KMS-11 (cell line): ENCODE results near the gene ZNF83.
"Not testable (repeated sequence)": the region's sequence is repeated elsewhere in the genome, so short reads cannot be mapped to it uniquely, and the experiment has no call there.

ENCODE experiments used
- H2AFZ ChIP-seq: fragments of 200-600 bp; sonication (generic); 2 replicates; pipeline ENCODE4 v1.6.1; 2016; ENCODE audit warnings: antibody characterized with exemption, mixed run types, low read depth
- H3K27ac ChIP-seq: fragments of 200-600 bp; sonication (generic); 2 replicates; pipeline ENCODE4 v1.6.1; 2016; ENCODE audit warnings: mild to moderate bottlenecking, mixed run types
- H3K27me3 ChIP-seq: fragments of 200-600 bp; sonication (generic); 2 replicates; pipeline ENCODE4 v1.6.1; 2017; ENCODE audit warnings: mild to moderate bottlenecking, low read depth, mixed run types, moderate library complexity; ENCODE audit not compliant: insufficient read depth
- H3K36me3 ChIP-seq: fragments of 200-600 bp; sonication (generic); 2 replicates; pipeline ENCODE4 v1.6.1; 2017; ENCODE audit warnings: mild to moderate bottlenecking, mixed run types; ENCODE audit not compliant: insufficient read depth
- H3K4me1 ChIP-seq: fragments of 200-600 bp; sonication (generic); 2 replicates; pipeline ENCODE4 v1.6.1; 2016; ENCODE audit warnings: mild to moderate bottlenecking, low read depth, mixed run types; ENCODE audit not compliant: poor library complexity, severe bottlenecking
- H3K4me2 ChIP-seq: fragments of 200-600 bp; sonication (generic); 2 replicates; pipeline ENCODE4 v1.7.0; 2016; ENCODE audit warnings: mild to moderate bottlenecking, mixed run types
- H3K4me3 ChIP-seq: fragments of 200-600 bp; sonication (generic); IDR thresholded peaks from 2 replicates; pipeline ENCODE4 v1.6.1; 2017; ENCODE audit warnings: low read depth, low read length, mixed read lengths; ENCODE audit not compliant: insufficient read depth
- H3K79me2 ChIP-seq: fragments of 200-600 bp; sonication (generic); 2 replicates; pipeline ENCODE4 v1.6.1; 2016; ENCODE audit warnings: low read depth, mixed run types; ENCODE audit not compliant: insufficient read depth
- H3K9ac ChIP-seq: fragments of 200-600 bp; sonication (generic); 2 replicates; pipeline ENCODE4 v1.6.1; 2016; ENCODE audit warnings: mild to moderate bottlenecking, mixed run types
- H4K20me1 ChIP-seq: fragments of 200-600 bp; sonication (generic); 2 replicates; pipeline ENCODE4 v1.6.1; 2016; ENCODE audit warnings: mild to moderate bottlenecking, mixed run types; ENCODE audit not compliant: insufficient read depth
- TF ChIP-seq, protein P1 (sequence below): fragments of 200-600 bp; sonication (generic); conservative IDR thresholded peaks from 2 replicates; pipeline ENCODE4 v1.6.1; 2017; ENCODE audit warnings: low read depth, mild to moderate bottlenecking, antibody characterized with exemption, low read length, moderate library complexity, mixed read lengths

ZNF83 gene

DNA sequence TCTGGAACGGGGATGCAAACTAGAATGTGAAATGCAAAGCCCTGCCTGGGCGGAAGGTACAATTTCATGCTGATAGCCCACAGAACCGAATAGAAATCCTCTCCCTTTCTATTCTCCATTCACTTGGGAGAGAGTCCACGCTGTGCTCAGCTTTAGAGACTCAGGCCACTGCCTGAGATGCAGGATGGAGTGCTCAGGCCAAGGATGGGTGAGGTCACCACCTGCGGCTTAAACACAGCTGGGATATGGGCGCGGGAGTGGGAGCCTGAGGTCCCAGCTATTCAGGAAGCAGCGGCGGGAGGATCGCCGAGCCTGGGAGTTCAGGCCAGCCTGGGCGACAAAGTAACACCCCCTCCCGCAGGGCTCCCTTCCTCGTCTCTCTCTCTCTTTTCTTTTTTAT lies 446 bp upstream of the ZNF83 start:
- no peak overlapping the region for H3K9ac ChIP-seq
- no peaks in the 10 kb centered on the region for H3K79me2 ChIP-seq
- H3K27me3 ChIP-seq = no peaks in the 10 kb centered on the region
- no peaks in the 10 kb centered on the region for H3K36me3 ChIP-seq
- no peaks in the 10 kb centered on the region for H4K20me1 ChIP-seq
- no peaks in the 10 kb centered on the region for H3K4me1 ChIP-seq
- H3K4me3 ChIP-seq = no peak overlapping the region
- no peak overlapping the region for H3K27ac ChIP-seq
- TF ChIP-seq, protein P1, sequence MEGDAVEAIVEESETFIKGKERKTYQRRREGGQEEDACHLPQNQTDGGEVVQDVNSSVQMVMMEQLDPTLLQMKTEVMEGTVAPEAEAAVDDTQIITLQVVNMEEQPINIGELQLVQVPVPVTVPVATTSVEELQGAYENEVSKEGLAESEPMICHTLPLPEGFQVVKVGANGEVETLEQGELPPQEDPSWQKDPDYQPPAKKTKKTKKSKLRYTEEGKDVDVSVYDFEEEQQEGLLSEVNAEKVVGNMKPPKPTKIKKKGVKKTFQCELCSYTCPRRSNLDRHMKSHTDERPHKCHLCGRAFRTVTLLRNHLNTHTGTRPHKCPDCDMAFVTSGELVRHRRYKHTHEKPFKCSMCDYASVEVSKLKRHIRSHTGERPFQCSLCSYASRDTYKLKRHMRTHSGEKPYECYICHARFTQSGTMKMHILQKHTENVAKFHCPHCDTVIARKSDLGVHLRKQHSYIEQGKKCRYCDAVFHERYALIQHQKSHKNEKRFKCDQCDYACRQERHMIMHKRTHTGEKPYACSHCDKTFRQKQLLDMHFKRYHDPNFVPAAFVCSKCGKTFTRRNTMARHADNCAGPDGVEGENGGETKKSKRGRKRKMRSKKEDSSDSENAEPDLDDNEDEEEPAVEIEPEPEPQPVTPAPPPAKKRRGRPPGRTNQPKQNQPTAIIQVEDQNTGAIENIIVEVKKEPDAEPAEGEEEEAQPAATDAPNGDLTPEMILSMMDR = no peak
- H2AFZ ChIP-seq = no peak overlapping the region
- H3K4me2 ChIP-seq = no peak overlapping the region

DNA sequence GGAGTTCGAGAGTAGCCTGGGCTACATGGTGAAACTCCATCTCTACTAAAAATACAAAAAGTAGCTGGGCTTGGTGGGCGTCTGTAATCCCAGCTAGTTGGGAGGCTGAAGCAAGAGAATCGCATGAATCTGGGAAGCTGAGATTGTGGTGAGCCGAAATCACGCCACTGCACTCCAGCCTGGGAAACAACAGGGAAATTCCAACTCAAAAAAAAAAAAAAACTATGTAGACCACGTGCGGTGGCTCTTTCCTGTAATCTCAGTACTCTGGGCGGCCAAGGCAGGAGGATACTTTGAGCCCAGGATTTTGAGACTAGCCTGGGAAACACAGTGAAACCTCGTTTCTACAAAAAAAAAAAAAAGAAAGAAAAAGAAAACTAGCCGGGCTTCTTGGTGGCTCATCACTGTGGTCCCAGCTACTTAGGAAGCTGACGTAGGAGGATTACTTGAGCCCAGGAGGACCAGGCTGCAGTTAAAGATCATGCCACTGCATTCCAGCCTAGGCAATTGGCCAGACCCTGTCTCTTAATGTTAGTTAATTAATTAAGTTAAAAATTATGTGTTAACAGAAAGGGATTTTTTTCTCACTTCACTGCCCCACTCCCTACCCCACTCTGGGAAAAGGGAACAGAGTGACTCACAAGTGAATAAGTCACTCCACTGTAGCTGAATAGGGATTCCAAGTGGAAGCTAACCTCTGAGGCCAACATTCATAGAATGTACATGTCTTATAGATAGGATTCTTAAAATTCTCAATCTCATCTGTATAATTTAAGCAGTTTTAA lies 2.2 kb downstream of the ZNF83 start:
- TF ChIP-seq, protein P1 = no peak
- H2AFZ ChIP-seq = no peak overlapping the region
- H3K4me2 ChIP-seq = no peak overlapping the region
- H3K36me3 ChIP-seq = no peaks in the 10 kb centered on the region
- H3K4me3 ChIP-seq = no peak overlapping the region
- no peaks in the 10 kb centered on the region for H3K4me1 ChIP-seq
- H4K20me1 ChIP-seq = no peaks in the 10 kb centered on the region
- no peak overlapping the region for H3K27ac ChIP-seq
- H3K79me2 ChIP-seq = no peaks in the 10 kb centered on the region
- H3K9ac ChIP-seq = no peak overlapping the region
- no peaks in the 10 kb centered on the region for H3K27me3 ChIP-seq

DNA sequence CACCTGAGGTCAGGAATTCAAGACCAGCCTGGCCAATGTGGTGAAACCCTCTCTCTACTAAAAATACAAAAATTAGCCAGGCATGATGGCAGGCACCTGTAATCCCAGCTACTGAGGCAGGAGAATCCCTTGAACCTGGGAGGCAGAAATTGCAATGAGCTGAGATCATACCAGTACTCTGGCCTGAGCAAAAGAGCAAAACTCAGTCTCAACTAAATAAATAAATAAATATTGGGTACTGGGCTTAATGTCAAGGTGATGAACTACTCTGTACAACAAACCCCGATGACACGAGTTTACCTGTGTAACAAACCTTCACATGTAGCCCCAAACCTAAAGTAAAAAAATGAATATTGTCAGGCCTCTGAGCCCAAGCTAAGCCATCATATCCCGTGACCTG lies 10.7 kb downstream of the ZNF83 start:
- not testable (repeated sequence) for H3K27ac ChIP-seq, H3K4me1 ChIP-seq, H2AFZ ChIP-seq, H3K4me3 ChIP-seq, H3K27me3 ChIP-seq, H3K4me2 ChIP-seq, H3K9ac ChIP-seq, H3K36me3 ChIP-seq, H4K20me1 ChIP-seq, H3K79me2 ChIP-seq

DNA sequence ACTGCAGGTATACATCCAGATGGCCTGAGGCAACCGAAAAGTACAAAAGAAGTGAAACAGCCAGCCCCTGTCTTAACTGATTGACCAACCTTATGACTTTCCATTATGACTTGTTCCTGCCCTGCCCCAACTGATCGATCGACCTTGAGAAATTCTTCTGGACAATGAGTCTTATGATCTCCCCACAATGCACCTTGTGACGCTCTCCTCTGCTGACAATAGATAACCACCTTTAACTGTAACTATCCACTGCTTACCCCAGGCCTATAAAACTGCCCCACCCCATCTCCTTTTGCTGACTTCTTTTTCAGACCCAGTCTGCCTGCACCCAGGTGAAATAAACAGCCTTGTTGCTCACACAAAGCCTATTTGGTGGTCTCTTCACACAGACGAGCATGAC lies 11.2 kb downstream of the ZNF83 start:
- Histone ChIP-seq H3K27me3 (no peaks in the 10 kb centered on the region), H3K4me2 (no peak overlapping the region), H3K36me3 (no peaks in the 10 kb centered on the region), H3K4me1 (no peaks in the 10 kb centered on the region), H3K9ac (no peak overlapping the region), H4K20me1 (no peaks in the 10 kb centered on the region), H2AFZ (no peak overlapping the region), H3K4me3 (no peak overlapping the region), H3K27ac (no peak overlapping the region), H3K79me2 (no peaks in the 10 kb centered on the region)
- TF ChIP-seq, protein P1 = no peak

DNA sequence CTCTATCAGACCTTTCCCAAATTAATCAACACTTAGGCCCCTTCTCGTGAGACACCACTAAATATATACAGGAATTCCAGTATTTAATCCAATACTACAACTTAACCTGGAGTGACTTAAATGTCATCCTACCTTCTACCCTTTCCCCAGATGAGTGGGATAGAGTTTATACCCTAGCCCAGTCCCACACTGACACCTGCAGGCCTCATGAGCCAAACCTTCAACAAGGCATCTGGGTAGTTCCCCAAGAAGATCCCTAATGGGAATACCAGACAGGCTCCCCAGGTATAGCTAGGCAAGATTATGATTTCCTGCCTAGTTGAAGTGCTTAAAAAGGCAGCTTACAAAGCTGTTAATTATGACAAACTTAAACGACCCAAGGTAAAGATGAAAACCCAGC lies 15.9 kb downstream of the ZNF83 start:
- Histone ChIP-seq H3K36me3 (no peaks in the 10 kb centered on the region), H3K9ac (no peak overlapping the region), H3K27ac (no peak overlapping the region), H2AFZ (no peak overlapping the region), H3K4me3 (no peak overlapping the region), H3K27me3 (no peaks in the 10 kb centered on the region), H3K4me1 (no peaks in the 10 kb centered on the region), H3K79me2 (no peaks in the 10 kb centered on the region), H3K4me2 (no peak overlapping the region), H4K20me1 (no peaks in the 10 kb centered on the region)
- TF ChIP-seq, protein P1 = no peak
